Peyer's patch (tissue), 4 donors: ENCODE data around the gene TCF4.

Experiments
- CTCF ChIP-seq, 6 experiments: fragments of 450-650 bp in 4 of 6; fragments of 200-600 bp in 2 of 6; sonication (generic) in 1 of 6; IDR thresholded peaks; one replicate each; pipeline ENCODE4 v1.5.1; 2017 to 2019; ENCODE audit warnings: antibody characterized with exemption in 6 of 6, mild to moderate bottlenecking in 3 of 6, moderate library complexity in 1 of 6
- POLR2A ChIP-seq, 2 donors: fragments of 450-650 bp; IDR thresholded peaks; one replicate each; pipeline ENCODE4 v1.5.1; 2017; ENCODE audit warnings: antibody characterized with exemption in 2 of 2, mild to moderate bottlenecking in 2 of 2, moderate library complexity in 2 of 2

GRCh38 chr18:55246278-55246677, 341.7 kb downstream of the TCF4 start:
- TF ChIP-seq CTCF (IDR thresholded peaks at IDR 0.05) (no peak), POLR2A (IDR thresholded peaks at IDR 0.05) (no peak)
